ENCODE results near the gene ACSM4.

DNA sequence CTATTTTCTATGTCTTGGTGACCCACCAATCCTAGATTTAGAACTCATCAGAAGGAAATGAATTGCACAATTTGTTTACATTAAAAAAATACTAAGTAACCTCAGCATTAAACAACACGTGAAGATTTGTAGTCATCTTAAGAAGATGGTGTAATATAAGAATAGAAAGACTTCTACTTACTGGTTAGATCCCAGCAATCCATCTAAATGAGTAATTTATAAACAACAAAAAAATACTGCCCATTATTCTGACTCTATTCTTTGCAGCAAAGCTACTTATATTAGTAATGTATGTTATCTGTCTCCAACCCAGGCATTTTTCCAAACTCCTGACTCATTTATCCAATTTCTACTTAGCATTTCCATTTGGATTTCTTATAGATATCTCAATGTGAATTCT lies 72.3 kb downstream of the ACSM4 start:
- TF ChIP-seq ESRRA (CRISPR knock-in tag; IDR thresholded peaks at IDR 0.05; ENCODE audit: borderline replicate concordance) (no peak), CTCF (IDR thresholded peaks at IDR 0.05) (no peak), KAT7 (CRISPR knock-in tag; IDR thresholded peaks at IDR 0.05; ENCODE audit: borderline replicate concordance) (no peak), GTF2I (CRISPR knock-in tag; conservative IDR thresholded peaks at IDR 0.05) (no peak), FOXP1 (CRISPR knock-in tag; IDR thresholded peaks at IDR 0.05; ENCODE audit: borderline replicate concordance) (no peak), JUN (CRISPR knock-in tag; IDR thresholded peaks at IDR 0.05) (no peak), NFYB (CRISPR knock-in tag; conservative IDR thresholded peaks at IDR 0.05; ENCODE audit: low read depth) (no peak), SMAD3 (CRISPR knock-in tag; IDR thresholded peaks at IDR 0.05; ENCODE audit: borderline replicate concordance) (no peak), MAX (CRISPR knock-in tag; IDR thresholded peaks at IDR 0.05) (no peak), AFF4 (CRISPR knock-in tag; IDR thresholded peaks at IDR 0.05; ENCODE audit: borderline replicate concordance) (no peak), ZNF121 (CRISPR knock-in tag; IDR thresholded peaks at IDR 0.05) (no peak)
- TF ChIP-seq, protein P1, sequence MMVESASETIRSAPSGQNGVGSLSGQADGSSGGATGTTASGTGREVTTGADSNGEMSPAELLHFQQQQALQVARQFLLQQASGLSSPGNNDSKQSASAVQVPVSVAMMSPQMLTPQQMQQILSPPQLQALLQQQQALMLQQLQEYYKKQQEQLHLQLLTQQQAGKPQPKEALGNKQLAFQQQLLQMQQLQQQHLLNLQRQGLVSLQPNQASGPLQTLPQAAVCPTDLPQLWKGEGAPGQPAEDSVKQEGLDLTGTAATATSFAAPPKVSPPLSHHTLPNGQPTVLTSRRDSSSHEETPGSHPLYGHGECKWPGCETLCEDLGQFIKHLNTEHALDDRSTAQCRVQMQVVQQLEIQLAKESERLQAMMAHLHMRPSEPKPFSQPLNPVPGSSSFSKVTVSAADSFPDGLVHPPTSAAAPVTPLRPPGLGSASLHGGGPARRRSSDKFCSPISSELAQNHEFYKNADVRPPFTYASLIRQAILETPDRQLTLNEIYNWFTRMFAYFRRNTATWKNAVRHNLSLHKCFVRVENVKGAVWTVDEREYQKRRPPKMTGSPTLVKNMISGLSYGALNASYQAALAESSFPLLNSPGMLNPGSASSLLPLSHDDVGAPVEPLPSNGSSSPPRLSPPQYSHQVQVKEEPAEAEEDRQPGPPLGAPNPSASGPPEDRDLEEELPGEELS (CRISPR knock-in tag; IDR thresholded peaks at IDR 0.05), result no peak

All from WTC11 (cell line).